ENCODE data around the gene HAUS7.

The HAUS7 gene

DNA sequence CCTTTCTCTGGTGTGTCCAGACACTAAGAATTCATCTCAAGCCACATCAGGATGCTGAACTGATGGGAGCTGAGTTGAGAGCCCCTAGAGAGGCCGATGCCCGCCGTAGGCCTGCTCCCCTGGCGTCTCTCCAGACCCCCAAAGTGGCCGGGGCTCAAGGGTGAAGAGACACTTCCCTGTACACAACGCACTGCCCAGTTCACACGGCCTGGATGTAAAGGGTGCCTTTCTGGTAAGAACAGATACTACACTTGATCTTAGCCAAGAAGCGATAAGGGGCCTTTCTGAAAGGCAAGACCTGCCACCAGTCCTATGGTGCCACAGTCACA is 19.5 kb downstream of the HAUS7 start:
- DNase-seq: no peak

DNA sequence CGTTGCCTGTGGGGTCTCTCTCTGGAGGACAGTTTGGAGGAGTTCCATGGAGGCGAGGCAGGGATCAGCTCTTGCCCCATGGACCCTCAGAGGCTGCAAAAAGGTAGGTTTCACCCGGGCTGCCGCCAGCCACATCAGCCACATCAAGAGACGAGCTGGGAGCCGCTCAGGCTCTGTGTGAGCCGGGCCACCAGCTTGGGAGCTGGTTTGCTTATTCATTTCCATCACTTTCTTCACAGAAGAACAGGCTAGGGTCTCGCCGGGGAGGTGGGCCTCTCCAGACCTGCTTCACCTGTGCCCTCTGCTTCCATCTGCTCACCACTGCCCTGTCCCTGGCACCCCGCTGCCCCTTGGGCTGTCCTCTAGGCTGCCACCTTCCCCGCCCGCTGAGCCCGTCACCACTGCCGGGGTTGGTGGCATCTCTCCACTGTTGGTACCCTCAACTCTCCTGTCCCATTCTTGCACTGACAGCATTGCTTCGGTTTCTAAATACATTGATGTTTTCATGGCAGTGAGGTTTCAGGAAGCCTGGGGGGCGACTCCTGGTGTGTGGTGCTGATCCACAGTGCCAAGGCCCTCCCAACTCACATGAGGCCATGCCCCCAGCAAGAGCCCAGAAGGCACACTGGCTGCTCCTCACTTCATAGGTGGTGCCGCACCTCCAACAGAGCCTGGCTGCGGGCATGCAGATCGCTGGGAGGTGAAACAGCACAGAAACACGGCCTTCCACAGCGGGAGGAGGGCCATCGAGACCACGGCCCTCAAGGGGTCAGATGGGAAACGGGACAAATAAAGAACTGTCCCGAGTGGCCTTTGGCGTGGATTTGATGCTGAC is 20.0 kb downstream of the HAUS7 start:
- DNase-seq: no peak

DNA sequence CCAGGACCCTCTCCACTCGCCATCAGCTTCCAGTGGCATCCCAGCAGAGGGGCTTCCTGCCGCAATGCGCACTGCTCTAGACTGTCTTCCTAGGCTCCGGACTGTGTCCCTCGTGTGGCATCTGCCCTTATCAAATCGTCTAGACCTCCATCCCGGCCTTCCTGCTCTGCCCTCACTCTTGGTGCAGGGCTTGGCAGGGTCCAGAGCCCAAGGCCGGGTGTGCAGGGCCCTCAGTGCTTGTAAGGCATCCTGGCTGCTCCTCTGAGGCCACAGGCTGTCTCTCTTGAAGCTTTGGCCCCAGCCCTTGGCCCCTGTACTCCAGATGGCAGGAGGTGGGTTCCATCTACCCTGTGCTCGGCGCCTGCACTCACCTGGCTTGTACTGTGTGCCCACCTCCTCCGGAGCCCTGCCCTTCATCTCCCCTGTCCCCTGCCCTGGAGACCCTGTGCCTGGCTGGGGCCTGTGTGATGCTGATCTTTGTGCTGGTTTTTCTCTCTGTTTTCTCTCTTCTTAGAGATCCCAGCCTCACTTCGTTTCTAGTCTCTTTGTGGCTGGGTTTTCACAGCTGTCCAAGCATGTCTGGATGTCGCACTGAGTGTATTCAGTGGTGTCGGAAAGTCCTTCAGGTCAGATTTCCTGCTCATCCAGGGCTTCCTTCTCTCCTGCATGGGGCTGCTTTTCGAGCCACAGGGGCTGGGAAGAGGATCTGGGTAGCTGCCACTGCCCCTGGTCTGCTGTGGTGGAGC is 20.8 kb downstream of the HAUS7 start:
- no peak for DNase-seq

DNA sequence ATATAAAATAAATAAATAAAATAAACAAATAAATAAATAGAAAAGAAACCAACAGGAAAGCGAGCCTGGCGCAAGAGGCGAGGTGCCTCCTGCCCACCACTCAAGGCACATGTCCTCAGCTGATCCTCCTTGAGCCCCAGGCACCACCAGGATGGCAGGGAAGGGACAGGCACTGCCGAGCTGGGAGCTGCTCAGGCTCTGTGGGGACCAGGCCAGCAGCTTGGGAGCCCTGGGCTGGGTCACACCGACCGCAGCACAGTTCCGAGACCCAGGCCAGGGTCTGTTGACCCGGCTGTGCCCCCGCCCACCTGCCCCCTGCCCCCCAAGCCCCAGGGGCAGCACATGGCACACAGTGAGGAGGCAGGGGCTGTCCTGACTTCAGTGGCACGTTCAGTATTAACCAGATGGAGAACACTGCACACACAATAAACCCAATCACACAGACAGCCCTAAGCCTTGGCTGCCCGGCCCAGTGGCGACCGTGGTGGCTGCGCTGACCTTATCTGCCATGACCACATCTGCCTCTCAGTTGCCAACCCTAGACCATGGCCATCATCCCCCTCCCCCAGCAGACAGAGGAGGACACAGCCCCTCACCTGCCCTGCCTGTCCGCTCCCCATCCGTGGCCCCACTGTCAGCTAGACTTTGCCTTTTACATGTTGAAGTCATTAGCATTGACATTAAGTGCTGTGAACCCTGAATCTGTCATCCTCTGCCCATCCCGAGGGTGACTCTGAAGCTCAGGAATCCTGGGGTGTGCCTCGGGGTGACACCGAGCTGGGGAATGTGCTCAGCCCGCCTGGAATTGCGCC is 21.6 kb downstream of the HAUS7 start:
- DNase-seq: no peak

DNA sequence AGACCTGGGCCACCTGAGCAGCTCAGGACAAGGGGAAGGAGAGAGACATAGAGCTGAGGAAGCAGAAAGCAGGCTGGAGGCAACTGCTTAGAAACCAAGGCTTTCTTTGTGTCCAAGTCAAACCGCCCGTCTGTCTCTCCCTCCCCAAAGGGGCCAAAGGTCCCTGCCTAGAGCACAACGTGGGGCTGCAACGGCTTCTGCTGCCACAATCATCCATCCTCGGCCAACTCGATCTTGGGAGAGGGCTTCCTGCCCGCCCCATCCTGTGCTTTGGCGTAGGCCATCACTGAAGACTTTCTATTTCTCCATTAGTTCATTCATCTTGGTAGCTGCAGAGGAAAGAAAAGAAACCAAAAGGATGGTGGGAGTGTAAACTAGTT is 22.8 kb downstream of the HAUS7 start:
- DNase-seq: no peak

DNA sequence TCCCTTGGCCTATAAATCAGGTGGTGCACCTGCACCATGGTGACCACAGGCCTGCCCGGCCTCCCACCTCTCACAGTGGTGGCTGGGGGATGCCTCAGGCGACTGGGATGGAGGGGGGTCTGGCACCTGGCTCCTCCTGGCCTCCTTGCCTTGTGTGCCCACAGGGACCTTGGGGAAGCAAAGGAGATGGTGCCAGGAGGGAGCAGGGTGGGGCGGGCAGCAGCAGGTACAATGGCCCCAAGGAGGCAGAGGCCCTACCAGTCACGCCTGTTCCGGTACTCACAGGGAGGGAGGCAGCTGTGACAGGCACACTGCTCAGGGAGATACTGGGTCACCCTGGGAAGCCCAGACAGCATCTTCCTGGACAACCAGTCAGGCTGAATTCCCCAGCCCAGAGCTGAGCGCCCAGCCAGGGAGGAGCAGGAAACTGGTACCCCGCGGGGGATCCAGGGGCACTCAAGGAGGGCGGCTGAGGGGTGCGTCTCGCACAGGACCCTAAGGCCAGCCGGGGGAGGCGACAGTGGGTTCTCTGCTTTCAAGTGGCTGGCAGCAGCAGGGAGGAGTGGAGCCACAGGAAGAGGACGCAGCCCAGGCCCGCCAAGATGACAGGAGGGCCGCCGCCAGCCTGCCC is 23.3 kb downstream of the HAUS7 start:
- DNase-seq: no peak

DNA sequence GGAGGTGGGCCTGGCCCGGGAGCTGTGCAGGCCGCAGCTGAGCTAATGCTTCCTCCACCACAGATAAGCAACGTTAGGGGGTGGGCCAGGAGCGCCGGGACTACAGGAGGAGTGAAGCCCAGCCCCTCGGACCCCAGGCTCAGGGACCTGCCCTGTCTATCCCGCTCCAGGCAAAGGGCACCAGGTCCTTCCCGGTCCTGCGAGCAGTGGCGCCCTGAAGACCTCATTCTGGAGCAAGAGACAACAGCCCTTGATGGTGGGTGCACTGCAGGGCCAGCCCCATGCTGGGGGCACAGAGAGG is 23.8 kb downstream of the HAUS7 start:
- no peak for DNase-seq

DNA sequence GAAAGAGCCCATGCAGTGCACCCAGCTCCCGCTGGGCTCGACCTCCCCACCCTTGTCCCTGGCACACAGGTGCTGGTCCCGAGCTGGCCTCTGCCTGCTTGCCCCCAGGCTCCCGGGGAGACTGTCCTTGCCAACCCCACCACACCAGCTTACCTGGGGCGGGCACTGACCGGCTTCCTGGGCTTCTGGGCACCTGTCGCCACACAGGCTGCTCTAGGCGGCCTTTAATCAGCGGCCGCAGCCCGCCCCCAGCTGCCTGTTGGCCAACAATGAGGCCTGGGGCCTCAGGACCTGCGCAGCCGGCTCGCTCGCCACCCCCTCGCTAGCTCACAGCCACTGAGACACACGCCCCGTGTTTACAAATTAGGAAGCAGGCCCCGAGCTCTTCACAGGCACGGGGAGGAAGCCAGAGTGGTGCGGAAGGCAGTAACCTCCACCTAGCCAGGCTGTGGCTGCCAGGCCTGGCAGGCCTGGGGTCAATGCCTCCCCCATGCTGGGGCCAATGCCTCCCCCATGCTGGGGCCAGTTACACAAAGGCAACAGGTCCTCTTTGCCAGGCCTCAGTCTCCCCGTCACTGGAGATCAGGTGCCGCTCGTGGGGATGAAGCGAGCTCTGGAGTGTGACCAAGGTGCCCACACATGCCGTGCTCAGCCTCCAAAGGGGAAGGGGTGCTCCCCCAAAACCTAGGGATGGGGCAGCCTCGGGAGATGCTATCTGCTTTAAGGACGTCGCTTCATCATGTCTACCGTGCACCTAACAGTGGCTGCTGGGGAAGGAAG is 24.3 kb downstream of the HAUS7 start, which contains the start of gene TREX2:
TREX2 (minus strand) TSS at position 201 of the 780 bp plus-strand sequence. CDS start 626 bp downstream, outside the sequence.
- no peak for DNase-seq

DNA sequence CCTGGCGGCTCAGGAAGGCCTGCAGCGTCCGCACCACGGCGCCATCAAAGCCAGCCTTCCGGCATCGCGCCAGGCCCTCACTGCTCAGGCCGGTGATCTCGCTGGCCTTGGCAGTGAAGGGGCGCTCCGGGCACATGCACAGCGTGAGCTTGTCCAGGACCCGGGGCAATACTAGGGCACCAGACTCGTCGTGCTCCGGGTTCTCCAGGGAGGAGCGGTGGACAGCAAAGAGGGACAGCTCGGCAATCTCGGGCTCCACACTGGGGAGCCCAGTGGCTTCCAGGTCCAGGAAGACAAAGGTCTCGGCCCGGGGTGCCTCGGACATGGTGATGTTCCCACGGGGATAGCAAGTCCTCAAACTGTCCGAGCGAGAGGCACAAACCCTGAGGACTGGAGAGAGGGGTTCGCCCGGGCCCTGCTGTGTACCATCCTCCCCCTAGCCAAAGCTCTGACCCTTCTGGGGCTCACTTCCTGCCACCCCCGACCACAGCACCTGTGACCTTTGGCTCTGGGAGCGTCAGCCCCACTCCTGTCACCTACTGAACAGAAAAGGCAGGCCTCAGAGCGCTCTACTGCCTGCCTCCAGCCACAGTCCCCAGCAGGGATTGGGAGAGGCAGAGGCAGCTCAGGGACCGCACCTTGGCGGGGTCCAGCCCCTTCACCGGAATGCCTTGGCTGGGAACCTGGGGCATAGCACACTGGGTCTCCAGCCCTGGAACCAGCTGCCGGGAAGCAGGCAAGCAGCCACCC is 25.1 kb downstream of the HAUS7 start:
- DNase-seq: no peak

DNA sequence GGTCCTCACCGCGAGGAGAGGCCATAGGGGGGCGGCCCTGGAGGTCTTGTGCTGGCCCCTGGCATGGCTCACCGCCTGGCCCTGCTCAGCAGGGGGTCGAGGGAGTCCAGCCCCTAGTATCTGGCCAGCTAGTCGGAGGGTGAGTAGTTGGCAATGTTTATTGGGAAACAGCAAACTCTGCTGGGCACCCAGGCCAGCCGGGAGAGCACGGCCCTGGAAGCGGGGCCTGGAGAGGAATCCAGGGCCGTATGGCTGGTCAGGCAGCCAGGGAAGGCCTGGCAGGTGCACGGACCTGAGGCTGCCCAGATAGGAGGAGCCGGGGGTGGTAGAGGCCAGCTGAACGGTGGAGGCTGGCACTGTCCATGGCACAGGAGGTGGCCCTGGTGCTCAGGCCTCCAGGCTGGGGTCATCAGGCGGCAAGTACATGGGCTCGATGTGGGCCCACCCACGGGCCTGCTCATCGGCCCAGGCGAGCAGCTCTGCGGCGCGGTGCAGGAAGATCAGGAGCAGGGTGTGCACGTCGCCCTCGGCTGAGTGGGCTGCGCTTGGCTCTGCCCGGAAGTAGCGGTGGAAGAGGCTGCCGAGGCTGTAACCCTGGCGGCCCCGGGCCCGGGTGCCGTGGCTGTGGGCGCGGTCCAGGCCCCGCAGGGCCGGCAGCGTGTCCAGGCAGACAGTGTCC is 25.9 kb downstream of the HAUS7 start:
- no peak for DNase-seq

DNA sequence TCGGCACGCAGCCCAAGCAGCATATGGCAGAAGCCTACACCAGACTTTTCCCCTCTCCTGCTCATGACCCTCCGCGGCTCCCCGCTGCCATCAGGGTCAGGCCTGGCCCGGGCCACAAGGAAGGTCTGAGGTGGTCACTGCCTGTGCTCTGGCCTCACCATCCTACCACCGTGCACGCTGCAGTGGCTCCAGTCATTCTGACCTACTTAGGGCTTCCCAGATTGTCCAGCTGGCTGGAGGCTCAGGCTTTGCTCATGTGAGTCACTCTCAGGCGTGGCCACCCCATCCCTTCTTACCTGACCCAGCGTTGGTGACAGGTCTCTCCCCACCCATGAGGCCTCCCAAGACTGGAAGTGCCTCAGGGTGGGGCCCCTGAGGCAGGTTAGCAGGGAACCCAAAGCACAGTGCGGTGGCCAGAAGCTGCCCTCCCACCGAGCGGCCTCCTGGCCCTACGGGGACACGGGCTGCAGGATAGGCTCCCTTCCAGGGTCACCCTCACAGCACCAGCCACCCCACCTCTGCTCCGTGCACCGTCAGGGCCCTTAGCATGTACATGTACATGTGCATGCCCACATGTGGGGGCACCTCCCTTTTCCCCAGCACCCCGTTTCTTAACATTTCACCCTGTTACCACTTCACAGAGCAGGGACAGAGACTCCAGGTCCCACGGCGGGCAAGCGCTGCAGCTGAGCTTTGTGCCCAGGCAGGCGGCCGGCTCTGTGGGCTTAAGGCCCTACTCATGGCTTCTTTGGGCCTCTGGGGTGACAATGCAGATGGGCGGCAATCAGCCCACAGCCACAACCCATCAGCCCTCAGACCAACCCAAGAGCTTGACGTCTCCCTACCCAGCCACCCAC is 26.7 kb downstream of the HAUS7 start:
- no peak for DNase-seq

DNA sequence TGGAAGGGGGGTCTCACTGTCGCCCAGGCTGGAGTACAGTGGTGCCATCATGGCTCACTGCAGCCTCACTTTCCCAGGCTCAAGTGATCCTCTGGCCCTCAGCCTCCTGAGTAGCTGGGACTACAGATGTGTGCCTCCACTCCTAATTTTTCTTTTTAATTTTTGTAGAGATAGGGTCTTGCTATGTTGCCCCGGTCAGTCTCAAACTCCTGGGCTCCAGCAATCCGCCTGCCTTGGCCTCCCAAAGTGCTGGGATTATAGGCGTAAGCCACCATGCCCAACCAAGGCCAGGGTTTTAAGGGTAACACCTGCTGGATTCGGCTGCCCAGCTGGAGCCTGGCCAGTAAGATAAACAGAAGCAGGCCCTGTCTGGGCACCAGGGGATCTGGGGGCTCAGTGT is 27.9 kb downstream of the HAUS7 start:
- DNase-seq: no peak

DNA sequence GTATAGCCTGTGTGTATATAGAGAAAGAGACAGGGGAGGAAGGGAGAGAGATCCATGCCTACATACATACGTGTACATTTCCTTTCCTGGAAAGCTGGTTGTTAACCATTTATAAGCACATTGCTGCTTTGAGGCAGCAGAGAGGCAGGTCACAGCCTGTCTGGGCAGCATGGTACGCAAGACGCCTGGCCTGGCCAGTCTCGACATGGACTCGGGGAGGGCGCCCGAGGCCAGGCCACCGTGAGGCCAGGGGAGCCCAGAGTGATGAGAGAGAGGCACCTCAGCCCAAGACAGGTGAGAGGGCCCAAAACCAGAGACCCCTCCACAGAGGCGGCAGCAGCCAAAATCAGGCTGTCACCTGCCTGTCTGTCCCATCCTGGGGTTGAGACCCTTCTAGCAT is 28.4 kb downstream of the HAUS7 start:
- no peak for DNase-seq

DNA sequence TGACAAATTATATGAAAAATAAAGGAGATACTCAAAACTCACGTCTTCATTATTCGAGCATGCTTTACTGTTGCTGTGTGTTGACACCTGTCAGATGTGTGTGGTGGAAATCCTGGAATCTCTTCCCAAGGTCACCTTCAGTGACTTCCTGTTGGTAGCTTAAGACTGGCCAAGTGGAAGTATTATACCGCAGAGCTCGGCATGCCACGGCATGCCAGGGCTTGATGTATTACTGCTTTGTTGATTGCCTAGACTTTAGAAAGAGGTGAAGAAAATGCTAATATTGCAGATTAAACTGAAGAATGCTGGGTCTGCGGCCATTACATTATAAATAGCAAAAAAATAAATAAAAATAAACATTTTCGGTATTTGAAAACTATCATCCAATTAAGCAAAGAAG is 29.1 kb downstream of the HAUS7 start:
- DNase-seq: no peak

DNA sequence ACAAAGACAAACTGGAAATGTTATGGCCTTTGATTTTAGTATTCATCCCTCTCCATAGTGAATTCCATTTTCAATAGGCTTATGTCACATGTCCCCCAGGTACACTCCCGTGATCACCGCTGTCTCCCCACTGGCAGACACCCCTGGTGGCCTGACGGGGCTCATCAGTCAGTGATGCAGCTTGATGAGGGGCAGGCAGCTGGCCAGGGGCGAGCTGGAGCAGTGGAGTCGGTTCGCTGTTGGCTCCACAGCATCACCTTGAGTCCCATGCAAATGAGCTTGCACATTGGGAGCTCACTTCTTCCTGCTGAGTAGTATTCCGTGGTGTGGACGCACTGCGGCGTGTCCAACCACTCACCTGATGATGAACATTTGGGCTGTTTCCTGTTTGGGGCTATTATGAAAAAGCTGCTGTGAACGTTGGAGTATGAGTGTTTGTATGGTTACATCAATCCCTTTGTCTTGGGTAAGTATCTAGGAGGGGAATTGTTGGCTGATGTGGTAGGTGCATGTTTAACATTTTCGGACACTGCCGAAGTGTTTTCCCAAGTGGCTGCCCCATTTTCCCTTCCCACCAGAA is 29.7 kb downstream of the HAUS7 start:
- DNase-seq: no peak

DNA sequence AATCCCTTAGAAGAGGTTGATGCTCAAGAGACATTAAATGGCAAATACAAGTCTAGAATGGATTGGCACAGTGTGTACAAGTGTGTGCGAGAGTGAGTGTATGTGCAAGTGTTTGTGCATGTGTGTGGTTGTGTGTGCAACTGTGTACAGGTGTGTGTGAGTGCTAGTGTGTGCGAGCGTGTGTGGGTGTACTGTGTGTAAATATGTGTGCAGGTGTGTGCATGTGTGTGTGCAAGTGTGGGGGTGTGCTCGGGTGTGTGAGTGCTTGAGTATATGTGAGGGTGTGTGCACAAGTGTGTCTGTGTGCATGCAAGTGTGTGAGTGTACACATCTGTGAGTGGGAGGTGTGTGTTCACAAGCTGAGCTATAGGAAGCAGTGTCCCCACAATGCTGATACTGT is 30.4 kb downstream of the HAUS7 start:
- no peak for DNase-seq

DNA sequence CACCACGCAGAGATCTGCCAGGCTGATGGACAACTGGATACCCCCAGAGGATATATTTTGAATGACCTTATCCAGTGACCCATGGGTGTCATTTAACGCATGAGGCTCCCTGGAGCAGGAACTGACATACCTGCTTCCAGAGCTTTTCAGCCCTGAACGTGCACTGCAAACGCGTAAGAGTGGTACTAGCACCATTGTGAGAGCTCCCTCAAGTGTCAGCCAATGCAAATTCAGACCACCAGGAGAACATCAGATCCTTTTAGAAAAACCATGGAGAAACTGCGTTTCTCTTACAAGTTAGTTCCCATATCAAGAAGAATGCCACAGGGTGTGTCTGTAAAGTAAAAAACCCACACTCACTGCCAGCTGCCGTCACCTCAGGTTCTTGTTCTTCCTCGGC is 31.8 kb downstream of the HAUS7 start:
- no peak for DNase-seq

DNA sequence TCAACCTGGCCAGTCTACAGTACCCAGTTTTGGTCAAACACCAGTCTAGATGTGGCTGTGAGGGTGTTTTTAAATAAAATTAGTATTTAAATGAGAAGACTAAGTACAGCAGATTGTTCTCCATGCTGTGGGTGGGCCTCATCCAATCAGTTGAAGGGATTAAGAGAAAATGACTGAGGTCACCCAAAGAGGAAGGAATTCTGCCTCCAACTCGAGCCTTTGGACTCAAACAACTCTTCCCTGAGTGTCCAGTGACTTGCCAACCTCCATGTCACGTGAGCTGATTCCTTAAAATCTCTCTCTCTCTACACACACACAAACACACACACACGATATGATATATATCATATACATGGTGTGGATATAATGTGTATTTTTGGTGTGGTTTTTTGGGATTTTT is 34.5 kb downstream of the HAUS7 start:
- no peak for DNase-seq

DNA sequence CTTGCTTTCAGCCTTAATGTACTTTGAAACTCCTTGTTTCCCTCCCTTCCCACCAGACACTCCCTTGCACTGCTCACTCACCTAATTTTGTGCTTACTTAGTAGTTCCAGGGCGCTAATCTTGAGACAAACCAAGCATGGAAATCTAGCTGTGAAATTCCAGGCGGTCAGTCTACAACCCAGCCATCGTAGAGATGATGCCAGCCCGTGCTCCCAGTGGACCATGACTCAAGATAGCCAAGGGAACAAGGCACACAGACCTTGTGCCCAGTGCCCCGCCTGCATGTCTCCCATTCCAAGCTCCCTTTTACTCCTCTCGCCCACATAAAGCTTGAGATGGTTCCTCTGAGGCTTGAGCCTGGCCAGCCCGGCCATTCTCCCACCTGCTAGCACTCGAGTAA is 35.6 kb downstream of the HAUS7 start:
- DNase-seq: no peak

DNA sequence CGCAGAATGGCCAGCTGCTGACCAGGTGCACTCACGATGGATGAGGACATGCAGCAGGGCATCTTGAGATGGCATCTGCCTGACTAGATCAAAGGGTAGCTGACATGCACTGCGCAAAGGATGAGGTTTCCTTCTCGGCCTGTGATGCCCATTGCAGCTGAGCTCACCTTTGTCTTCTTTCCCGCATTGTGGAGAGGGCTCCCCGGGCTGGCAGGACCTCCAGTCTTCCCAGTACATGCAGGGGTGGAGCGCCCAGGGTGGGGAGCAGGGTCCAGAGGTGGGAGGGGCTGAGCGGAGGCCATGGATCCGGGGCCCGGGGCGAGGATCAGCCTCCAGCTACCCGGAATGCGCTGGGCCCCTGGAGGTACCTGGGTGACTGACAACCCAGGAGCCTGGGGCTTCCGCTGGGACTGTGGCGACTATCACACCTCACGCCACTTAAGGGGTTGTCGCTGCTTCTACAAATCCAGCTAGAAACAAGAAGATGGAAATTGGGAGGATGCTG is 36.5 kb downstream of the HAUS7 start:
- no peak for DNase-seq

All from activated CD4-positive, alpha-beta T cell treated with anti-CD3 and anti-CD28 coated beads, Interleukin-2, amount 50 U/mL, for 48 hours (primary cell).